HepG2 (cell line): ENCODE data around the gene ZNFX1. TPM values are rescaled to one million over a fixed set of nuclear protein-coding genes. Genes with fewer than 3 reads are reported as not detected.

ENCODE experiments used
- CEBPZ ChIP-seq: IDR thresholded peaks from 2 replicates; pipeline ENCODE4 v1.6.1; 2012; ENCODE audit warnings: low read length, improper control_type of control experiment
- CENPX ChIP-seq: sonication (generic); formaldehyde crosslinking; IDR thresholded peaks from 2 replicates; pipeline ENCODE4 v1.9.0; 2021; ENCODE audit warnings: mild to moderate bottlenecking, missing genetic modification reagents, moderate library complexity
- FOXO1 ChIP-seq: sonication (generic); formaldehyde crosslinking; IDR thresholded peaks from 2 replicates; pipeline ENCODE4 v1.4.0; 2020; ENCODE audit warnings: missing genetic modification reagents
- GABPB1 ChIP-seq: IDR thresholded peaks from 2 replicates; pipeline ENCODE4 v1.6.1; 2016; ENCODE audit warnings: mild to moderate bottlenecking, missing genetic modification reagents, moderate library complexity, missing compliant biosample characterization
- GLI4 ChIP-seq: sonication (generic); formaldehyde crosslinking; IDR thresholded peaks from 2 replicates; pipeline ENCODE4 v1.5.1; 2020; ENCODE audit warnings: missing genetic modification reagents, mild to moderate bottlenecking, moderate library complexity, borderline replicate concordance
- MAFK ChIP-seq, 2 experiments: IDR thresholded peaks in 1 of 2; conservative IDR thresholded peaks in 1 of 2; 2 replicates each; pipeline ENCODE4 v1.6.1; 2011; ENCODE audit warnings: improper control_type of control experiment in 2 of 2, low read length in 2 of 2
- ONECUT2 ChIP-seq: sonication (generic); formaldehyde crosslinking; IDR thresholded peaks from 2 replicates; pipeline ENCODE4 v1.4.0; 2020; ENCODE audit warnings: missing genetic modification reagents
- POLR2A ChIP-seq, 2 experiments: IDR thresholded peaks; 2 replicates each; pipeline ENCODE4 v1.6.1; 2011; ENCODE audit warnings: low read depth in 2 of 2, low read length in 2 of 2, mild to moderate bottlenecking in 1 of 2, moderate library complexity in 1 of 2; ENCODE audit not compliant: insufficient read depth in 1 of 2
- TIGD3 ChIP-seq: sonication (generic); formaldehyde crosslinking; IDR thresholded peaks from 2 replicates; pipeline ENCODE4 v1.5.1; 2020; ENCODE audit warnings: mild to moderate bottlenecking, missing genetic modification reagents, borderline replicate concordance
- U2AF1 ChIP-seq: fragments of 200-400 bp; formaldehyde crosslinking; optimal IDR thresholded peaks from 2 replicates; pipeline ENCODE3; 2017; ENCODE audit warnings: mild to moderate bottlenecking, low read depth, low read length
- YY1 ChIP-seq: IDR thresholded peaks from 2 replicates; pipeline ENCODE4 v1.6.1; 2011; ENCODE audit warnings: low read length, low read depth, moderate library complexity, mild to moderate bottlenecking; ENCODE audit not compliant: insufficient read depth, insufficient replicate concordance
- ZNF317 ChIP-seq: sonication (generic); formaldehyde crosslinking; IDR thresholded peaks from 2 replicates; pipeline ENCODE4 v1.5.0; 2020; ENCODE audit warnings: mild to moderate bottlenecking, missing genetic modification reagents
- ZNF407 ChIP-seq: sonication (generic); formaldehyde crosslinking; IDR thresholded peaks from one replicate; pipeline ENCODE4 v1.5.1; 2020; ENCODE audit warnings: mild to moderate bottlenecking, missing genetic modification reagents; ENCODE audit errors: not compliant biosample characterization
- ZNF432 ChIP-seq: sonication (generic); formaldehyde crosslinking; IDR thresholded peaks from 2 replicates; pipeline ENCODE4 v1.5.0; 2020; ENCODE audit warnings: missing genetic modification reagents, mild to moderate bottlenecking, borderline replicate concordance
- polyA plus RNA-seq, 8 experiments: library from polyadenylated mRNA; depleted of rRNA in 3 of 8; stranded (reverse) in 7 of 8; unstranded in 1 of 8; fragments of >200 nt; fragmentation: Illumina TruSeq in 4 of 8; extraction: Trizol in 4 of 8; gene quantifications; 2 replicates each; pipeline versions ENCODE4 v1.2.1 to v1.2.3, GENCODE V29; 2011 to 2016; ENCODE audit warnings: low read depth in 4 of 8, missing spikeins in 1 of 8, mixed read lengths in 1 of 8; ENCODE audit not compliant: insufficient read depth in 1 of 8
- total RNA-seq, 5 experiments: library from RNA; depleted of rRNA; stranded (reverse); fragments of >200 nt; fragmentation: Illumina TruSeq; extraction: Trizol; gene quantifications; 2 replicates each; pipeline ENCODE4 v1.2.3, GENCODE V29; 2016; ENCODE audit warnings: low read depth in 1 of 5

The ZNFX1 gene
- total and polyA plus RNA-seq, 2 of the 13 experiments (the other 11 are each of a cell fraction or from before 2014, with no cell fraction given): 2.9 to 11.1 TPM

GRCh38 chr20:49278036-49278817 lies at the start of gene ZNFX1 (continued):
- TF ChIP-seq ZNF407 (CRISPR knock-in tag): no peak
- TF ChIP-seq ZNF317 (CRISPR knock-in tag): peak; percentile 93; the same call in 1 of the 2 replicates
- peak; percentile 91 for TF ChIP-seq GABPB1 (CRISPR knock-in tag)
- peak; percentile 48 for TF ChIP-seq GLI4 (CRISPR knock-in tag)
- TF ChIP-seq ONECUT2 (CRISPR knock-in tag): 0 out of 2 replicates have a peak, but pooled peaks have one; percentile 65
- TF ChIP-seq MAFK (conservative IDR thresholded peaks at IDR 0.05 in 1 of 2, IDR thresholded peaks at IDR 0.05 in 1 of 2; ENCODE audit: low read length in 2 of 2): no peak
- TF ChIP-seq TIGD3 (CRISPR knock-in tag): 0 out of 2 replicates have a peak, but pooled peaks have one; percentile 47
- peak; percentile 69 for TF ChIP-seq FOXO1 (CRISPR knock-in tag)
- no peak for TF ChIP-seq CENPX
- TF ChIP-seq YY1: peak; percentile 96
- TF ChIP-seq CEBPZ: no peak
- TF ChIP-seq U2AF1: peak; percentile 96
- TF ChIP-seq POLR2A (IDR thresholded peaks at IDR 0.05; ENCODE audit: insufficient read depth in 1 of 2, low read depth in 2 of 2, low read length in 2 of 2): peak; percentile 100
- TF ChIP-seq ZNF432: no peak
